ENCODE results near the gene KRT74.

Gene KRT74

DNA sequence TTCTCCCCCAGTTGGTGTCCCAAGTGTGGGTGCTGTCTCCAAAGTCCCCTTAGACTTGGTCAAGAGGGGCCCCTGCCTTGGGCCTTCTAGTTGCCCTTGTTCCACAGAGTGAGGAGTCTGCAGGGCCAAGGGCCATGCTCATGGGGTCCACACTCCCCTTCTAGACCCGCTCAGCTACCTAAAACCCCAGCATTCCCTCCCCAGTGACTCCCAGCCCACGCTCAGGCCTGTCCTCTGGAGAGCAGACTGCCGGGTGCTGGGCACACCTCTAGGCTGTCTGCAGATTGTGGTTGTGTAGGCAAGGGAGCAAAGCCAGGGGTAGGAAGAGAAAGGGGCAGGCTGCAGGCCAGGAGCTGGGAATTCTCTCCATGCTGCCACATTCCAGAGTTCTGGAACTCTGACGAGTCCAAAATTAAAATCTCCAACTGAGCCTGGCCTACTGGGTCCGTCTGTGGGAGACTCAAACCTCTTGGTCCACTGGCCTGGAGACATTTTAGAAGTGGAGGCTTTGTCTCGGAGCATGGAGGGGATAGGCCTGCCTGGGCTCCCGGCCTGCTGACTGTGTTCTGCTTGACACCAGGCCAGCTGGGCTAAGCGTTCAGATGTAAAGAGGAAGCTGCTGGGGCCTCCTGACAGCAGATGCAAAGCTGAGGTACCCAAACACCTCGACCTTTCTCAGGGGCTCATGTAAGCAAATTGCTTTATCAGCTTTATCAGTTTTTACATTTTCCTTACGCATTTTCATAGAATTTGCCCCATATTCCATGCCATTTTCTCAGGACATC is 39.8 kb downstream of the KRT74 start:
- DNase-seq: no peak

- DNase-seq: no peak
These were observed 41.0 kb downstream of the KRT74 start for GRCh38 chr12:52532636-52533035.

DNA sequence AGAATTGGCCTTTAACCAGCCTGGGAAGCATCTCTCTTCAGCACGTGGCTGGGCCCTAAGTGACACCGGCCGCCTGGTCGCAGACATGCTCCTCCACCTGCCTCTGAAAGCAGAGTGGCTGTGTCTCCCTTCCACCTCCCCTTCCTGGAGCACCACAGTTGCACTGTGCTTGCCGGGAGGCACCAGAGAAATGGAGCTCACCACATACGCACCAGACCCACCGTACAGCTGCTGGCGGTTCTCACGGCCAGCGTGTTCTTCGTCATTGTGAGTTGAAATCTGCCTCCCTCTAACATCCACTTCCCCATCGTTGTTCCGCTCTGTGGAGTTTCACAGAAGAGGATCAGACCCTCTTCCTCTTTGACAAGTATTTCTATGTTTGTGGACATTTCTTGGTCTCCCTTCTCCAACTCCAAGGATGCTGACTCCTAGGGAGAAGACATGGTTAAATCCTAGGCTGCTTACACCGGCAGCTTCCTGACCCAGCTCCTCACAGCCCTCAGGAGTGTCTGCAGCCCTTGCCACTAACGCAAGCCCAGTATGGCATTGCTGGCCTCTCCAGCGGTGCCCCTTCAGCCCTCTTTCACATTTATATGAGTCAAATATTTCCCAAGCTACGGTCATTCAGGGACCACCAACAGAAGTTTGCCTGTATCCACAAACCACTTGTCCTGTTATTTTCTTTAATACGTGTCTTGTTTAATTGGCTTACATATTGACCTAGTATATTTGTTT is 41.9 kb downstream of the KRT74 start:
- DNase-seq: no peak

GRCh38 chr12:52530905-52531304 is 42.7 kb downstream of the KRT74 start:
- no peak for DNase-seq

DNA sequence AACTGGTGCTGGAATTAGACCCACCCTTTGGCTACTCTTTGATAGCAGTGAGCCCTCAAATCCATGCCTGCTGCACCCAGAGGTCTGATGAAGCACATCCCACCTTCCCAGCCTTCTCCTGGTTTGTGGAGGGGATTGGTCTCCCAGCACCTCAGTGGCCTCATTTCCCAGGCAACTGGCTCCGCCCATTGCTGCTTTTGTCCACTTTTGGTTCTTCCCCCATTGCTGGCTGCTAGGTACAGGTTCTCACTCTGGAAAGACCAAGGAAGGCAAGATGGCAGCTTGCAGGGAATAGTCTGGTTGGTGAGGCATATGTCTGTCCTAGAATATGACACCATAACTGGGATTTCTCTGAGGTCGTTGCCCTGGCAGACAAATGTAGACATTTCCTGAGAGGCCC is 43.3 kb downstream of the KRT74 start:
- DNase-seq: no peak

- DNase-seq: no peak
These were observed 43.8 kb downstream of the KRT74 start for GRCh38 chr12:52529846-52530245.

- DNase-seq: no peak
These were observed 44.2 kb downstream of the KRT74 start for GRCh38 chr12:52529417-52529816.

GRCh38 chr12:52528641-52529143 is 45.0 kb downstream of the KRT74 start:
- no peak for DNase-seq

- DNase-seq: no peak
These were observed 46.4 kb downstream of the KRT74 start for GRCh38 chr12:52527121-52527800.

DNA sequence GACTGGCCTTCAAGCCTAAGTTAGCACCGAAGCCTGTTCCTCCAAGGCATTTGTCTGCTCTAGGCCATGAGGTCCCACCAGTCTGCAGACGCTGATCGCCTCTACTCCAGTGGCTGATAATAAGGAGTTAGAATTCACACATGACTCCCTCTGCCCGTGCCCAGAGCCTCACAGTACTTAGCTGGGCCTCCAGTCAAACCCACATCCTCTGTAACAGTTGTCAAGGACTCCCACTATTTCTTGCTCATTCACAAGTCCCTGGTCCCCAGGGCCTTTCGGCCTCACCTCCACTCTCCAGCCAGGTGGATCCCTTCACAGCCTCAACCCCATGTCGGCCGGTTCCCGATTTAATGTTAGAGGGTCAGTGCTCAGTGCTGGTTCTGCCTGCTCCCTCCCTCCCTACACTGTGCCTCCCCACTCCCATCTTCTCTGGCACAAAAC is 47.1 kb downstream of the KRT74 start:
- DNase-seq: no peak

GRCh38 chr12:52525661-52526499 is 47.8 kb downstream of the KRT74 start:
- no peak for DNase-seq

DNA sequence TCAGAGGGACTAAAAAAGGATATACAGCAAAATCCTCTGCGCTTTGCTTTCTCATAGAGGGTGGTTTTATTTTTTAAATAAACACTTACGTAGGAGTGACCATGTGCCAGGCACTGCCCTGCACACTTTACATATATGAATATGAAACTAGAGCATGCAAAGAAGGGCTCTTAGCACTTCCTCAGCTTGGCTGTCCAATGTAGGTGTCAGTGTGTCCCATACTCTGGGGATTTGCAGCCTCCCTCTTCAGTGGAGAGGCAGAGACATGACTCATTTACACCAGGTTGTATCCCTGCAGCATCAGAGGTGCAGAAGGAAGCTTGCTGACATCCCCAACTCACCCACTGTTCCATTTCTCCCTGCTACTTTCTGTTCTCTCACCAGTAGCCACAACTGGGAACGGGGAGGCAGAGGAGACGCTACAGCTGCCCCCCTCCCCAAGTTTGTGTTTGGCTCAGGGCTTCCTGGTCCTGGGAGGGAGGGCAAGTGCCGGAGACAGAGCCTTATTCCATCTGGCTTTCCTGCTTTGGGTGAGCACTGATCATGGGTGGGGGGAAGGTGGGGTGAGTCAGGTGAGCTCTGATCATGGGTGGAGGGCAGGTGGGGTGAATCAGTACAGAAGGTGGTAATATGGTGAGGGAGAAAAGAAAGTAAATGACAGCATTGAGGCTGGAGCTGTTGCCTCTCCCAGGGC is 48.6 kb downstream of the KRT74 start:
- no peak for DNase-seq

DNA sequence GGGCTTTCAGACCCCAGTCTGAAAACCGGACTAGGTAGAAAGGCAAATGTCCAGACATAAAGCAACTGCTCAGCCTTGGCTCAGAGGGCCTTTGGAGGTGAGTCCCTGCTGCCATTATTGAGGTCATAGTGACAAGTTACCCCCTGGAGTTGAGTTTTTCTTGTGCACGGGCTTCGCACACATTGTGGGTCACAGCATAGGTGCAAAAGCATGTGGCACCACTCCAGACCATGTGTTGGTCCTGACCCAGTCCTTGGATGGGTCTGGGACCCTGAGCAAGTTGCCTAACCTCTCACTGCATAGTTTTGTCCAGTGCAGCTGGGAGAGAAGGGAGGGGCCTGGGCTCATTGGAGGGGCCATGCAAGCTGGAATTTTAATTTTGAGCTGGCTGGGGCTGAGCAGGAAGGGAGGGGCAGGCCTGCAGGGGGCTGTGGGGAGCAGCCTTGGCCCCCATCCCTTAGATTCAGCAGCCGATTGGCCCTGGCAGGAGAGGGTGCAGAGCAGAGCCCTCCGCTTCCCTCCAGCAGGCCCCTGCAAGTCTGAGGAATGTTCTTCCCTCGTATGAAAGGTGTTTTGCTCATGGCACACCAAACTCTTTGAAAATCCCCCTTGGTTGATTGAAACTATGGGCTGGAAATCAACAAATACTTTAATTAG is 49.3 kb downstream of the KRT74 start:
- DNase-seq: peak; percentile 68

DNA sequence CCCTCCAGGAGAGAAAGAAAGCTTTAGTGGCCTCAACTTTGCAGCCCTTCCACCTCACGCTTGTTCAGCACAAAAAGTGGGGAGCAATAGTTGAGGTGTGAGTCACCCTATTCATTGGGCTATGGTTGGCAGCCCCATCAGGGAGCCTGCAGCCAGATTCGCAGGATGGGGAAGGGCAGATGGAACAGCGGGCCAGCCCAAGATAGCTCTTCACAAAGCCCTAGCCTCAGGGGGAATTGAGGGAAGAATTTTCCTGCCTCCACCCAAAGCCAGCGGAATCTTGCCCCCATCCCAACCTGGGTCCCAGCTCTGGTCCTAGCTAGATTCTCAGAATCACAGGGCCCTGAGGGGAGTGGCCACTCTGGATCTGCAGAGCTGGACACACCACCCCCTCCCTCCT is 49.8 kb downstream of the KRT74 start:
- no peak for DNase-seq

DNA sequence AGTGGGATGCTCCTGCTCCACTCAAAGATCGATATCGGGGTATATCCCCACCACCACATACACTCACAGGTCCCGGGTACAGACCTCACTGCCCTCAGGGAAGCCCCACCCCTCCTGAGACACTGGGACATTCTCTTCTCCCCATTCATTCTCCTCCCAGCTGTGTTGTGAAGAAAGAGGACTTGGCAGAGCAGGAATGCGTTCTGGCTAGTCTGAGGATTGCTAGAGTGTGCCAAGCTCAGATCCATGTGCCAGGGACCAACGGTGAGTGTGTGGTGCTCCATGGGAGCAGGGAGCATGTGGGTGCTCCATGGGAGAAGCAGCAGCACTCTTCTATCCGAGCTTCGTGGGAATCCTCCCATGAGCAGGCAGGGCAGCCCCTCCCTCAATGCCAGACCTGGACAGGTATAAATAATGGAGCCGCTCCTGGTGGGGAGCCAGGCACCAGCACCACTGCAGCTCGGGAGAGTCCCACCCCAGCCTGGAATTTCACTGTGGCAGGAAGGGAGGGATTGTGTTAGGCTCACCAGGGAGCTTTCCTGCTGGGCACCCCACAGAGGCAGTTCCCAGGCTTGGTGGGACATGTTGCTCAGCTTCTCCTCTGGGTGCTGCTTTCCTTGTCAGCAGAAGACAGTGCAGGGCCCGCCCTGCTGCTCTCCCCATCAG is 51.2 kb downstream of the KRT74 start:
- no peak for DNase-seq

DNA sequence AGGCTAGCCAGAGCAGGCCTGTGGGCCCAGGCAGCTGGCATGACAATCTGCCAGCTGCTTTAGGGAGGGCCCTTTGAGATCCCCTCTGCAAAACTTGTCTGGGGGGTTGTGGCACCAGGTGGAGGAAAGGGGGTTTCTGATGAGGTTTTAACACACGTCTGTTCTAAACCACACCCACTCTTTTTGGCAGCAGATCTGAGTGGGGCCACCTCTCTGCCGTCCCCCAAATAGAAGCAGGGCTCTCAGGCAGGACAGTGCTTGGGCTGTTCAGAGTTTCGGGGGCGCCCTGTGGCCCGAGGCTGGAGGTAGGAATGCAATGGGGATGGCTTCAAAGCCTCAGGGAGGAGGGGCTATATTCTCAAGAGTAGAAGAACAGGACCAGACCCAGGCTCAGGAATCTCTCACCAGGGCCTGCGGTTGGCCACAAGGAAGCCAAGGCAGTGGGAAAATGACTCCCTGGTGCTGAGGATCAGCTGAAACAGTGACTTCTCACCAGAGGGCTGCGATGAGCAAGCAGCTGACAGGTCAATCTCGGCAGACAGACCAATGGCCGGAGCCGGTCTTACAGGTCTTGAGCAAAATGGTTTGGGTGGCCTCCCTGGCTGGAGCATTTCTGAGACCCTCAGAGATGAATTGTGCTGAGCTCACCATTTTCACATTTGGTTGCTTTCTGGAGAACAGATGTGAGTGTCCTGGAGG is 51.9 kb downstream of the KRT74 start:
- DNase-seq: peak; percentile 49

- DNase-seq: no peak
These were observed 52.5 kb downstream of the KRT74 start for GRCh38 chr12:52521175-52521567.

GRCh38 chr12:52519826-52520662 is 53.6 kb downstream of the KRT74 start, which contains the start of gene KRT5:
KRT5 (minus strand) TSS chr12:52520394; CDS start chr12:52520296, 98 bp downstream.
- DNase-seq: no peak

DNA sequence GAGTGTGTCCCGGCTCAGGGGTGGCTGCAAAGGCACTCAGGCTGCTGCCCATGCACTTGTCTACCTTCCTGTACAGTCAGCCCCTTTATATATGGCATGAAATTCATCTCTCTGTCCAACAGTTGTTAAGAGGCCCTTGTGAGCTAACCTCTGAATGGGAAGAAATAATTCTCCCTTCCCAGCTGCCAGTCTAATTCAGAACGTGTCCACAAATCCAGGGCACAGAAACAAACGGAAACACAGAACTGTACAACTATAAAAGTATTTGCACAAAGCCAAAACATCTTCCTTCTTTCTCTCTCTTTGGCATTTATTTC is 54.3 kb downstream of the KRT74 start:
- DNase-seq: no peak
